HG03175 (cell line): ENCODE data around the gene C16orf74.

ENCODE experiments used
- ATAC-seq: cut with Tn5 transposase; IDR thresholded peaks from one replicate; pipeline ENCODE4 v1.9.1; 2021; ENCODE audit warnings: mild to moderate bottlenecking, moderate library complexity; ENCODE audit not compliant: unreplicated experiment

Gene C16orf74

DNA sequence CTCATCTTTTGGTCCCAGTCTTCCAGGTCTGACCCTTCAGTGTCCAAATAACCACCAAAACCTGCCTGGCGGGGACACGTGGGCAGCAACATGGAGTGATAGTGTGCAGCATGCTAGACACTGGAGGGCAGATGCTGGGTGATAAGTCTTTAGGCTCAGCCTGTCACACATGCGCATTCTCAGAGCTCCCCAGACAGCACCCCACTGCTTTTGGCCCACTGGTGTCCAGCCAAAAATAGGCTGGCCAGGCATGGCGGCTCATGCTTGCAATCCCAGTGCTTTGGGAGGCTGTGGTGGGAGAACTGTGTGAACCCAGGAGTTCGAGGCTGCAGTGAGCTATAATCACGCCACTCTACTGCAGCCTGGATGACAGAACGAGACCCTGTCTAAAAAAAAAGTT, 74.4 kb downstream of the C16orf74 start:
- ATAC-seq, result no peak

- no peak for ATAC-seq
Measured at GRCh38 chr16:85675251-85675874, 75.5 kb downstream of the C16orf74 start.

DNA sequence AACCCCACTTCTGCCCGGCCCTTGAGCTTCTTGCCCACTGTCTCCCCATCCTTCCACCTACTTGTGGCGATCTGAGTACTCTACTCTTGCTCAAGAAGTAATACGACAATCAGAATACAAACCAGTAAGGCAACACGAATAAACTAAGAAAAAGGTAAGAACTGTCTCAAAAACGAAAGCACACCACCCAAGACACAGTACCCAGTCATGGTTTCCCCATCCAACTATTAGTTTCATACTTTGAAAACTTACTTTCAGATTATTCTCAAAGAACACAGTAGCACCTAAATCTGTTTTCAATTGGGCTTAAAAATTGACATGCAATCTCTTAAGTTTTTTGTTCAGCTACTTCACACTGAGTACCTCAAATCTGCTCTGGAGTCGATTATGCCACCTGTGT, 76.1 kb downstream of the C16orf74 start:
- no peak for ATAC-seq

DNA sequence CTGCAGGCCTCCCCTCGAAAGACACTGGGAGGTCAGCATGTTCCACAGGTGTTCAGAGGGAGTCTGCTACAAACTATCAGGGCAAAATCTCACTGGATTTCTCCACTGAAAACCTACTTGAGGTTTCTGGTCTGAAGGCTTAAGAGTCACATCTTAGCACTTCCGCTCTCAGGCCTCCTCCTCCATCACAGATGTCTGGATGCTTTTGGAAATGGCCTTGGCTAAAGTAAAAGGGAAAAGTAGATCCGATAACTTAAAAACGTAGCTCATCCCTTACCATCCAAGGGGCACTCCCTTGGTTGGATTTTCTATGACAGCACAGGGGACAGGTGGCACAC, 76.5 kb downstream of the C16orf74 start:
- no peak for ATAC-seq

GRCh38 chr16:85673529-85674417, 77.1 kb downstream of the C16orf74 start:
- ATAC-seq, result no peak

GRCh38 chr16:85670840-85671239, 80.1 kb downstream of the C16orf74 start:
- ATAC-seq, result no peak

- ATAC-seq, result no peak
Measured at GRCh38 chr16:85668676-85669424, 82.0 kb downstream of the C16orf74 start.

DNA sequence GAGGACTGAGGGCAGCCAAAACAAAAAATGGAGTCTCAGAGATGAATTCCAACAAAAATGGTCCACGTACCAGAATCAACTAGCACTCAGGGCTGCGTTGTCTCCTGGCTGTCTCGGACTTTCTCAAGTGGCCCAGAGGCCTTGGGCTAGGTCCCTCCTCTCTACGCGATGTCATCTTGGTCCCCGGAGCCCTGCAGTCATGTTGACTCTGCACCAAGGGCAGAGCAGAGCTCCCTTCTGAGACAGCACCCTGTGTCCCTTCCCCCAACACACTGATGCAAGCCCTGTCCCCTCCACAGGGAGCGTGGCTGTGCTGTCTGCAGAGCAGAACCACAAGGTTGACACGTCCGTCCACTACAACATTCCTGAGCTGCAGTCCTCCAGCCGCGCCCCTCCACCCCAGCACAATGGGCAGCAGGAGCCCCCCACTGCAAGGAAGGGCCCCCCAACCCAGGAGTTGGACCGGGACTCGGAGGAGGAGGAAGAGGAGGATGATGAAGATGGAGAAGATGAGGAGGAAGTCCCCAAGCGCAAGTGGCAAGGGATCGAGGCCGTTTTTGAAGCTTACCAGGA, 83.0 kb downstream of the C16orf74 start:
- no peak for ATAC-seq

DNA sequence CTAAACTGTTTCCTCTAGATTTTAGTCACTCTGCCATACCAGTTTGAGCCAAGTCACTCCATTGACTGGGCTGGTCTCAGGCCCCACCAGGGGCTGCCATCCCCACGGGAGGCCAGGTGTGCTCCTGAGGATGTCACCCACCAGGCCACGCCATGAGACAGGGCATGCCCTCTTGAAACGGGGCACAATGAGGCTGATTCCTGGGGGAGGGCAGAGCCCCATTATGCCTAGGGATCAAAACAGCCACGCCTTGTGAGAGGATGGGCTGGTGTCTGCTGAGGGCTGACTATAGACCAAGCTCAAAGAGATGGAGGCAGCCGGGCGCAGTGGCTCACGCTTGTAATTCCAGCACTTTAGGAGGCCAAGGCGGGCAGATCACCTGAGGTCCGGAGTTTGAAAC, 83.6 kb downstream of the C16orf74 start:
- no peak for ATAC-seq

- no peak for ATAC-seq
Measured at GRCh38 chr16:85665929-85666328, 85.0 kb downstream of the C16orf74 start.

DNA sequence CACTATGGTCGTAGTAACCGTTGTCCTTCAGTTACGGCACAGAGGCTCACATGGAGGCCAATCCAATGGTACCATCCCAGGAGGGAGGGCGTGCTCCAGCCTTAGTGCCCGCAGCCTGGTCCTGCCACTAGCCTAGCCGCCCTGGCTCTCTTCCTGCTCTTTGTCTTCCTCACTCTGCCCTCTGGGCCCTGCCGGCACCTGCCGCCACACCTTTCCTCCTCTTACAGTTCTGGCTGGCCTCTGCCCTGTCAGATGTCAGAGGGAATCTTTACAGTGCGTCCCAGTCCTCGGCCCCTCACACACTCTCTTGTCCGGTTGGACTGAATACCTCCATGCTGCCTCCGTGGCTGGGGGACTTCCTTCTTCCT, 85.5 kb downstream of the C16orf74 start:
- no peak for ATAC-seq

DNA sequence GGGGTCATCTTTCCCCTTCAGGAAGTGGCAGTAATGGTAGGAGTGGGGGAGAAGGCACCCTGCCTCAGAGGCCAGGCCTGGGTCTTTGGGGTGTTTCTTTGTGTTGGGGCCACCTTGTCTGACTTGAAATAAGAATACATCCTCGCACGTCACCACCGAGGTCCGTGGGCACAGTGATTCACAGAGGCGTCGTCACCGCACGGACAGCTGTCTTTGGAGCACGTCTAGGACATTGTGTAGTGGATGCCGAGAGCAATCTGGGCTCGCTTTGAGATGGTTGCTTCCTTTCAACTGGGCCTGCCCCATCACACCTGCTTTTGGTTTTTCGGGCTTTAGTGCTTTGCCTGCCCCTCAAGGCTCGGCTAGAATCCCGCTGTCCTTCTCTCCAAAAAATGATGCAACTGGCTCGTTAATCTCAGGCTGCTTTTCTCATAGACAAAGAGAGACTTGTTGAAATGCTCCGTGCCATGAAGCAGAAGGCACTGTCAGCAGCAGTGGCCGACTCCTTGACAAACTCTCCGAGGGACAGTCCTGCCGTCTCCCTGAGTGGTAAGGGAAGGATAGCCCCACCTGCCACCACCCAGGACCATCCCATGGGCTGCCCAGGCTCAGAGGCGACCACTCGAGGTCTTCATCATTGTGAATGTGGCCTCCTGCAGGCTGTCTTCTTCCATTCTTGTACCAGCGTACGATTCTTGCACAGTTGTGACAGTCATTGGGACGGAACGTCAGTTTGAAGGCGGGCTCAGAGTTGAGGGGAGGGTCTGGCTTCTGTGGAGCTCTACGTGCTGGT, 86.1 kb downstream of the C16orf74 start:
- ATAC-seq, result no peak

- no peak for ATAC-seq
Measured at GRCh38 chr16:85663891-85664321, 87.0 kb downstream of the C16orf74 start.

GRCh38 chr16:85662976-85663830, 87.7 kb downstream of the C16orf74 start:
- no peak for ATAC-seq

- no peak for ATAC-seq
Measured at GRCh38 chr16:85662482-85662812, 88.4 kb downstream of the C16orf74 start.

- no peak for ATAC-seq
Measured at GRCh38 chr16:85661740-85662481, 89.0 kb downstream of the C16orf74 start.

DNA sequence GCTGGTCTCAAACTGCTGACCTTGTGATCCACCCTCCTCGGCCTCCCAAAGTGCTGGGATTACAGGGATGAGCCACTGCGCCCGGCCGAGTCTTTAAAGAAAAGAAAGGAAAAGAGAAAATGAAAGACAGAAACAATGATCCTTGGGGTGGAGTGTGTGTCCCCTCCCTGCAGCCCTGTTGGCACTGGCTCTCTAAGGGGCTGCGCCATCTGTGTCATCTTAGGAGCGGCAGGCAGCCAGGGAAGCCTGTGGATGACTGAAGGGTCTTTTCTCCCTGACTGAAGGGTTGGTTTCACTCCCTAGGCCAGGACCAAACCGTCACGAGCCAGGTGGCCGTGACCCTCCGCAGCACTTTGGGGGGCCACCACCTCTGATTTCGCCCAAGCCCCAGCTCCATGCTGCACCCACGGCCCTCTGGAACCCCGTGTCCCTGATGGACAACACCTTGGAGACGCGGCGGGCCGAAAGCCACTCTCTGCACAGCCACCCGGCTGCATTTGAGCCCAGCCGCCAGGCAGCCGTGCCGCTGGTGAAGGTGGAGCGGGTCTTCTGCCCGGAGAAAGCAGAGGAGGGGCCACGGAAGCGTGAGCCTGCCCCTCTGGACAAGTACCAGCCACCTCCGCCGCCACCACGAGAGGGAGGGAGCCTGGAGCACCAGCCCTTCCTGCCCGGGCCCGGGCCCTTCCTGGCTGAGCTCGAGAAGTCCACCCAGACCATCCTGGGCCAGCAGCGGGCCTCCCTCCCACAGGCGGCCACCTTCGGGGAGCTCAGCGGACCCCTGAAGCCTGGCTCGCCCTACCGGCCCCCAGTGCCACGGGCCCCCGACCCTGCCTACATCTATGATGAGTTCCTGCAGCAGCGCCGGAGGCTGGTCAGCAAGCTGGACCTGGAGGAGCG, 89.8 kb downstream of the C16orf74 start:
- ATAC-seq, result no peak

DNA sequence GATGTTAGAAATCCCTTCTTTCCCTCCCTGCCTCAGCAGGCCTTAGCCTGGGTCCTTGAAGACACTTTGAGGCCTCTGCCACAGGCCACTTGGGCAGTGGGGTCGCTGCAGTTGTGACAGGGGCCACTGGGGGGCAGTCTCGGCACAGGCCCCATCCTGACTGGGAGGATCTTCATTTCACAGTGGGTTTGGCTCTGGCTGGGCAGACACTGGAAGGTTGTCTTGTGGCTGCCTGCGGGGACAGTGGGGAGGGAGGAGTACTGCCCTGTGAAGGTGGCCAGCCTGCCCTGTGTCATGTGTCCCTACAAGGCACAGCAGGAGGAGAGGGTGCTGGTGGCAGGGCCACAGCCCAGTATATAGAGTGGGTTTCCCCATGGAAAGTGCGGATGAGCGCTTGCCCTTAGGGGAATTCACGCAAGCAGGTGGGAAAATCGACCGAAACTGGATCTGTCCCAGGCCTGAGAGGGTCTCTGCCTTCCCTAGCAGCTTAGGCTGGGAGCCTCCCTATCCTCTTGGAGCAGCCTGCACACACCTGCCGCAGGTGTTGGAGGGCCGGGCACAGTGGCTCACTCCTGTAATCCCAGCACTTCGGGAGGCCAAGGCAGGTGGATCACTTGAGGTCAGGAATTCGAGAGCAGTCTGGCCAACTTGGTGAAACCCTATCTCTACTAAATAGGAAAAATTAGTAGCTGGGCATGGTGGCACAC, 90.9 kb downstream of the C16orf74 start:
- no peak for ATAC-seq
